MM.1S (cell line): Measurements from ENCODE around the gene TPD52L2.

Experiments used
- CTCF ChIP-seq: fragments of 300-600 bp; sonication (generic); IDR thresholded peaks from 2 replicates; pipeline ENCODE4 v1.5.1; 2016; ENCODE audit warnings: antibody characterized with exemption, low read length, mixed read lengths
- EZH2 ChIP-seq: fragments of 300-600 bp; sonication (generic); optimal IDR thresholded peaks from 2 replicates; pipeline ENCODE3; 2017; ENCODE audit warnings: low read depth, mild to moderate bottlenecking, antibody characterized with exemption, low read length, mixed read lengths

GRCh38 chr20:63850689-63851547, 14.2 kb upstream of the TPD52L2 start:
- TF ChIP-seq CTCF (no peak), EZH2 (no peak)
